Nucleus accumbens (tissue), 56 donors: Measurements from ENCODE around the gene PRH1.

Experiments
- DNase-seq, 56 donors: peaks; one replicate each; lab custom pipeline; 2025; lab: John Stamatoyannopoulos, UW

Gene PRH1

DNA sequence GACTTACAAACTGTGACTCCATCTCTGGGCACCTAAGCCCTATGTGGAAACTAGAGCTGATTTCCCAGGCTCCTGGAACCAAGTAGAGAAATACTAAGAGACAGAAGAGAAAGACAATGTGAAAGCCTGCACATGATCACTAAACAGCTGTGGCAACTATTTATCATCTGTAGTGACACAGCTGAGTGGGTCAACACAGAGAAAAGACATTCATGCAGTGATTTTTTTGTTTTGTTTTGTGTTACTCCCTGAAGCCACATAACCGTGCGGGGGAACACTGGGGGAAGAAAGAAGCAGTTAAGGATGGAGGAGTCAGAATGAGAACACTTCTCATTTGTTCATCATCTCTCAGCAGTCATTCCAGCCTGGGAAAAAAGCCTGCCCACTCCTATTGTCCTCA lies 36.3 kb downstream of the PRH1 start:
- no peak for DNase-seq

DNA sequence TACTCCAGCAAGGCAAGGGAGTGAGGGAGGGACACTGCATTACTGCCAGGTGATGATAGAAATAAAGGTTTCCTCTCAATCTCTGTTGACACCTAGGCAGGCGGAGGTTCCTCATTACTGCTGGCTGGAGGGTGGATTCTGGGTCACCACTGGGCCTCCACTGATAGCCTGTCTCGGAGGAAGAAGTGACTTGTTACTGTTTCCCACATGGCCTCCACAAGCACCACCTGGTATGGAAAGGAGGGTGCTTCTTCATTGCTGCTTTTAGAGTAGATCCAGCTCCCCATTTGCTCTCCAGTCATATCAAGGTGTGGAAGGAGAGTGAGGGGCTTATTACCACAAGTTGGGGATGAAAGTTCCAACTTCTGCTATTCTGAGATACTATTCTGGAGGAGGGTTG lies 41.2 kb downstream of the PRH1 start:
- no peak for DNase-seq

- no peak for DNase-seq
These were observed 45.6 kb downstream of the PRH1 start for GRCh38 chr12:10838461-10838860.
